HG02973 (cell line): ENCODE measurements around the gene ARMC8.
"Not testable (repeated sequence)": the region's sequence is repeated elsewhere in the genome, so short reads cannot be mapped to it uniquely, and the experiment has no call there.

Source experiments
- ATAC-seq: cut with Tn5 transposase; IDR thresholded peaks from one replicate; pipeline ENCODE4 v1.9.1; 2021; ENCODE audit warnings: moderate library complexity; ENCODE audit not compliant: unreplicated experiment

Gene ARMC8, protein sequence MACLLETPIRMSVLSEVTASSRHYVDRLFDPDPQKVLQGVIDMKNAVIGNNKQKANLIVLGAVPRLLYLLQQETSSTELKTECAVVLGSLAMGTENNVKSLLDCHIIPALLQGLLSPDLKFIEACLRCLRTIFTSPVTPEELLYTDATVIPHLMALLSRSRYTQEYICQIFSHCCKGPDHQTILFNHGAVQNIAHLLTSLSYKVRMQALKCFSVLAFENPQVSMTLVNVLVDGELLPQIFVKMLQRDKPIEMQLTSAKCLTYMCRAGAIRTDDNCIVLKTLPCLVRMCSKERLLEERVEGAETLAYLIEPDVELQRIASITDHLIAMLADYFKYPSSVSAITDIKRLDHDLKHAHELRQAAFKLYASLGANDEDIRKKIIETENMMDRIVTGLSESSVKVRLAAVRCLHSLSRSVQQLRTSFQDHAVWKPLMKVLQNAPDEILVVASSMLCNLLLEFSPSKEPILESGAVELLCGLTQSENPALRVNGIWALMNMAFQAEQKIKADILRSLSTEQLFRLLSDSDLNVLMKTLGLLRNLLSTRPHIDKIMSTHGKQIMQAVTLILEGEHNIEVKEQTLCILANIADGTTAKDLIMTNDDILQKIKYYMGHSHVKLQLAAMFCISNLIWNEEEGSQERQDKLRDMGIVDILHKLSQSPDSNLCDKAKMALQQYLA

GRCh38 chr3:138187296-138188012, at the start of gene ARMC8:
ARMC8 (plus strand) TSS chr3:138187301; CDS start chr3:138187555, 254 bp downstream.
- peak; percentile 49 for ATAC-seq

DNA sequence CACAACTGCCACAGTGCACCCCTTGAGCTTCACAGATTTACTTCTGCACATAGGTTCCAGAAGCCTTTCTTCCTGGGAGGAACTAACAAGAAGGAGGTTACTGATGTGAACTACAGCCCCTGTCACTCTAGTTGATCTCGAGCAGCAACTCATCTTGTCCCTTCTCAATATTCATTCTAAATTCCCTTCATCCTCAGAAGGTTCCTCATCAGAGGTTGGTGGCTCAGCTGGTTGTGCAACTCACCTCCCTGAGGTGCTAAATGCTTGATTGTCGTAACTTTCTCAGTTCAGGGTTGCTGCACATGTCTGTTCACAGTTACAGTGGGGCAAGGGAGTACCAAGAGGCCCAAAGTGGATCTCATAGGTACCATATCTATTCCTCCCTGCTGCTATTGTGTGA, 49.2 kb upstream of the ARMC8 start:
- ATAC-seq, result no peak

DNA sequence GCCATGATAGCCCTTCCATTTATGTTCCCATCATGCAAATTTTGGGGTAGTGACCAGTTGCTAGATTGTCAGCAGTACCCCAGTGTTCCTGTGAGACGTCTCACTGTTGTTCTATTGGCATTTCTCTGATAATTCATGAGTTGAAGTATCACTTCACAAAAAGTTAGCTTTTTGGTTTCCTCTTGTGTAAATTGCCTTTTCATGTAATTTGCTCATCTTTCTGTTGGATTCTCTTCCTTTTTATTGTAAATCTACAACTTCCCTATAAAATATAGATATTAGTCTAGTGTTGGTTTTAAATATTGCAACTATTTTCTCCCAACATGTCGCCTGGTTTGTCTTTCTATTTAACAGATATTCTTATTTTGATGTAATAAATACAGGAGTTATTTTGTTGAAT, 47.4 kb upstream of the ARMC8 start:
- no peak for ATAC-seq

DNA sequence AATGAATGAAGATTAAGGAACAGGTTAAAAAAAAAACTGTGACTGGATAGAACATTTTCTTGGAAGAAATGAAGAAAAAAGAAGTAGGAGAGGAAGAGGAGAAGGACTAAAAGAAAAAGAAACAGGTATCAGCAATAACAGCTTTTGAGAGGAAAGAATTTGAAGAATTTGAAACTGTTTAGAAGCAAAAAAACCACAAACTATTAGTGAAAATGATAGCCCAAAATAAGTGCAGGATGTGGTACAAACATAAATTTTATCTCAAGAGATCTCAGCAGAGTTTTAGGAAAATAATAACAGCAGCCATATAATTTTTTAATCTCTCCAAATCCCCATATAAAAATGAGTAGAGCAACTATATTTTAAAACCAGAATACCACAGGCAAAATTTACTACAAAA, 46.2 kb upstream of the ARMC8 start:
- no peak for ATAC-seq

DNA sequence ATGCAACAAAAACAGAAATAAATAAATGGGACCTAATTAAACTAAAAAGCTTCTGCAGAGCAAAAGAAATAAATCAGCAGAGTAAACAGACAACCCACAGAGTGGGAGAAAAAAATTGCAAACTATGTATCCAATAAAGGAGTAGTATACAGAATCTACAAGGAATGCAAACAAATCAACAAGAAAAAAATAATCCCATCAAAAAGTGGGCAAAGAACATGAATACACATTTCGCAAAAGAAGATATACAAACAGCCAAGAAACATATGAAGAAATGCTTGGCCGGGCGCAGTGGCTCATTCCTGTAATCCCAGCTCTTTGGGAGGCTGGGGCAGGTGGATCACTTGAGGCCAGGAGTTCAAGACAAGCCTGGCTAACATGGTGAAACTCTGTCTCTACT, 44.9 kb upstream of the ARMC8 start:
- ATAC-seq, result not testable (repeated sequence)

DNA sequence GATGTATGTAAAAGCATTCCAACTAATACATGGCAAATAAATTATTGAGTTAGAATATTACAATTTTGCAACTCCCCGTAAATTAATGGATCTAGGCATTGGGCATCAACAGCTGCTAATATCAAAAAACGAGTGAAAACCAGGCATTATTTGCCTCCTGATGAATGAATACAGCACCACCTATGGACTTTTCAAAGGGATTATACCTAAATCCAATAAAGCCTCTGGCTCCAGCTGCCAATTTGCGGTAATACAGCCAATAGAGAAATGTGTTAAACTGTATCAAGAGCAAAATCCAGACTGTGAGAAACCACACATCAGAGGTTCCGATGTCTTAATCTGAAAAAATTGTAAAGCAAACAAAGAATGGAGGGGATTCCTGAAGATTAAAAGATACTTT, 38.6 kb upstream of the ARMC8 start:
- no peak for ATAC-seq

DNA sequence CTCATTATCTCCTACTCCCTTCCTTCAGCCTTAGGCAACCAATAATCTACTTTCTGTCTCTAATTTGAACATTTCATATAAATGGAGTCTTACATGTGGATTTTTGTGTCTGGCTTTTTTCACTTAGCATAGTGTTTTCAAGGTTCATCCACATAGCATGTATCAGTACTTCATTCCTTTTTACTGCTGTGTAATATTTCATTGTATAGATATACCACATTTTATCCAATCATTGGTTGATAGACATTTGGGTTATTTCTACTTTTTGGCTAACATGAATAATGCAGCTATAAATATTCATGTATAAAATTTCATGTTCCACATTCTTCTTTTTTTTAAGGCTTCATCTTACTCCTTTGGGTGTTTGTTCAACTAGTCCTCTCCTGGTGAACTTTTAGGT, 32.6 kb upstream of the ARMC8 start:
- no peak for ATAC-seq

GRCh38 chr3:138157743-138158142, 29.4 kb upstream of the ARMC8 start:
- no peak for ATAC-seq

DNA sequence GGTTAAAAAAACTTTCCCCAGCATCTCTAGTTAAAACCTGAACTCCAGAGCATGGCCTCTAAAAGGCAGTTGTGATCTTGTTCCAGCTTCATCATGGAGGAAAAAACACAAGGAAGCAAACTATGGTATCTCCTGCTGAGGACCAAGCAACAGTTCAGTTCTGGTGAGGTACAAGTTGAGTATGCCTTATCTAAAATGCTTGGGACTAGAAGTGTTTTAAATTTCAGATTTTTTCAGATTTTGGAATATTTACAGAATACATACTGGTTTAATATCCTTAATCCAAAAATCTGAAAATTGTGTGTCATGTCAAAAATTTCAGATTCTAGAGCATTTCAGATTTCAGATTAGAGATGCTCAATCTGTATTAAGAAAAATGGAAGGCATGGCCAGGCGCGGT, 22.0 kb upstream of the ARMC8 start:
- no peak for ATAC-seq

DNA sequence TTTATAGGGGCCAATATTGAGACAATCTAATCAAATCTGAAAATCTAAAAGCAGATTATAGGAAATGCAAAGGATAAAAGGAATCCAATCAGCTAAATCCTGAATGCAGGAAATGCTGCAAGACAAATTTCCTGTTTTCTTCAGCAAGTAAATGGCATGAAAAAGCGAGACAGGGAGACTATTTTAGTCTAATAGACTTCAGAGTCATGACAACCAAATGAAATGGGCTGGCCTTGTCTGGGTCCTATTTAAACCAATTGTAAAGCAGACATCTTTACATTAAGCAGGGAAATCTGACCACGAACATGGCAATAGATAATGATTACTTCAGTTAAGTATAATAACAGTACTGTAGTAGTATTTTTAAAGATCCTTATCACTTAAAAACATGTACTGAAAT, 14.5 kb upstream of the ARMC8 start:
- no peak for ATAC-seq

GRCh38 chr3:138173769-138174420, 13.2 kb upstream of the ARMC8 start:
- ATAC-seq, result no peak

DNA sequence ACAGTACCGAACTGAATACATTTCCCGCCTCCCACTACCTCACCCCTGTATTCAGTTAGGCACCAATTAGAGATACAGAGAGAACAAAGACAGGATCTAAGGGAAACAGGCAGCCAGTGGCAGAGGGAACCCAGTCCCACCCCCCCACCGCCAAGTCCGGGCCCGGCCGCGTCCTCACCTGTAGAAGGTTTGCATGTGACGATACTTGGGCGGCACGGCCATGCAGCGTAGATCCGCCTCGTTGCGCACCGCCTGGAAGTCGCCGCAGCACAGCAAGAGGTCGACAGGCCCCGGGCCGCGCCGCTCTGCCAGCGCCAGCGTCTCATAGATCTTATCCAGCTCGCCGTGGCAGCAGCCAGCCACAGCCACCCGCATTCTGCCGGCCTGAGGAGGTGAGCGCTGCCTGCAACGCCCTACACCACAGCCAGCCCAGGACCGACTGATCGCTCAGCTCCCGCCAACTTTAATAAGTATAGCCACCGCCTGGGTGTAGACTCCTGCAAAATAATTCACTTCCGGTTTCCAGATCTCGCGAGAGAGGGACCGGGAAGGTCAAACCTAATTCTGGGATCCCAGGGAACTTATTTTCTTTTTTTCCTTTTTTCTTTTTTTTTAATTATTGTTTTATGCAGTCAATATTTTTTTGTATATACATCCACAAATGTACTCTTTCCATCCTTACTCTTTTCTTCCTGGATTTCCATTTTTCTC, 12.5 kb upstream of the ARMC8 start, which contains the start of gene DBR1:
DBR1 (minus strand) TSS at position 501 of the 711 bp plus-strand sequence; CDS start at position 375, 126 bp downstream.
- ATAC-seq, result peak; percentile 88

DNA sequence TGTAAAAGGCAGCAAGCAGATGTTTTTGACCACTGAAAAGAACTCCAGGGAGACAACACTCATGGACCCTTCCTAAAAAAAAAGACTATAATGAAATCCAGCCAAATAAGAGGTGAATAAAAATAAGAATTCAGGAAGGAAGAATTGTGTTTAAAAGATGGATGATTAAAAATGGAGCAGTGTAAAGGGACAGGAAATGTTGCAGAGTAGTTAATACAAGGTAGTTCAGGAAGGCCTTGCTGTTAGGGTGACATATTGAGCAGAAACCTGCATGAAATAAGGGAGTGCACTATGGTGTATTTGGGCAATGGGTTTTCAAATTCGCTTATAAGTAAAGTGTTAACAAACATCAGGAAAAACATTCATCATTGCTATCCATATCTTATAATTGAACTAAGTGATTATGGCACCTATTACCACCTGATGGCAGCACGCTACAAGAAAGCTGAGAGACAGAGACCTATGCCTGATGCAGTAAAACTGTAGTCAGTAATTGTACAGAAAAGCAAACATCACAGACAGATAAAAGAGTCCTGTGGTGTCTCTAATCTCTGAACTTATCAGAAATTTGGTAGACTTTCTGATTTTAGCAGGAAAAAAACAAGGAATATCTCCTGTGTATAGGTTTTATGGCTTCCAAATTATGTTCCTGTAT, 6.6 kb upstream of the ARMC8 start:
- ATAC-seq, result peak; percentile 65

- no peak for ATAC-seq
These were observed 2.1 kb upstream of the ARMC8 start for GRCh38 chr3:138184994-138185393.

GRCh38 chr3:138186221-138186620, 880 bp upstream of the ARMC8 start:
- no peak for ATAC-seq

GRCh38 chr3:138186803-138187295, 252 bp upstream of the ARMC8 start:
- ATAC-seq, result peak; percentile 83

- no peak for ATAC-seq
These were observed 1.1 kb downstream of the ARMC8 start for GRCh38 chr3:138188013-138188730.

GRCh38 chr3:138195481-138195880, 8.4 kb downstream of the ARMC8 start:
- ATAC-seq, result no peak

GRCh38 chr3:138196023-138196422, 8.9 kb downstream of the ARMC8 start:
- ATAC-seq, result no peak
